PC-9 (cell line): Measurements from ENCODE around the gene NKX6-2.

Source experiments
- EZH2 ChIP-seq: fragments of 200-600 bp; sonication (generic); IDR thresholded peaks from 2 replicates; pipeline ENCODE4 v1.8.0; 2017; ENCODE audit warnings: antibody characterized with exemption, low read depth
- TF ChIP-seq, protein P1 (sequence below): fragments of 200-600 bp; sonication (generic); conservative IDR thresholded peaks from 2 replicates; pipeline ENCODE4 v1.6.1; 2017; ENCODE audit warnings: mixed run types, antibody characterized with exemption, mild to moderate bottlenecking, moderate library complexity

DNA sequence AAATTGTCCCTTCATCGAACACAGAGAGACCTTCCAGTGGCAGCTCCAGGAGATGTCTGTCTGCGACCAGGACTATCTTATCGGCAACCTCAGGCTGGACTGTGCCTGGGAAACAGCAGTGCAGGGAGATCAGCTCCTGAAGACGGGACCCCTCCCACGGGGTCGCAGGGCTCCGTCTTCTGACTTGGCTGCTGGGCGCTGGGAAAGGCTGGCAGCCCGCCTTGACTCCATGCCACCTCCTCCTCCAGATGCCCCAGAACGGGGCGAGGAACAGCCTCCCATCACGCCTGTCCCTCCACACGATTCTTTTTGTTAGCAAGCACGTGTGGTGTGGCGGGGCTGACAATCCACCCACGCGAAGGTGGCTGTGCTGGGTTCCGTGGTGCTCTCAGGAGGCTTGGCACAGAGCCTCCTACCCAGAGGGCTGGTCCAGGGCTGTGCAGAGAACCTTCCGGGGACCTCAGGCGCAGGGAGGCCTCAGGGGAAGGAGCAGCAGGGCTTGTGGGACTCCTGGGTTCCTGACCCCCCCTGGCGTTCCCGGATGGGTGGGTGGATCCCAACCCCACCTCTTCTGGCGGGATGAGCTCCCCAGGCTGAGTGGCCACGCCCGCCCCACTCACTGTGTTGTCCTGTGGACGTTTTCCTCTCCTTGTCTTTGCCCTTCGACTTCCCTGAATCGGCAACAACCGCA lies 47.6 kb upstream of the NKX6-2 start:
- TF ChIP-seq, protein P1, sequence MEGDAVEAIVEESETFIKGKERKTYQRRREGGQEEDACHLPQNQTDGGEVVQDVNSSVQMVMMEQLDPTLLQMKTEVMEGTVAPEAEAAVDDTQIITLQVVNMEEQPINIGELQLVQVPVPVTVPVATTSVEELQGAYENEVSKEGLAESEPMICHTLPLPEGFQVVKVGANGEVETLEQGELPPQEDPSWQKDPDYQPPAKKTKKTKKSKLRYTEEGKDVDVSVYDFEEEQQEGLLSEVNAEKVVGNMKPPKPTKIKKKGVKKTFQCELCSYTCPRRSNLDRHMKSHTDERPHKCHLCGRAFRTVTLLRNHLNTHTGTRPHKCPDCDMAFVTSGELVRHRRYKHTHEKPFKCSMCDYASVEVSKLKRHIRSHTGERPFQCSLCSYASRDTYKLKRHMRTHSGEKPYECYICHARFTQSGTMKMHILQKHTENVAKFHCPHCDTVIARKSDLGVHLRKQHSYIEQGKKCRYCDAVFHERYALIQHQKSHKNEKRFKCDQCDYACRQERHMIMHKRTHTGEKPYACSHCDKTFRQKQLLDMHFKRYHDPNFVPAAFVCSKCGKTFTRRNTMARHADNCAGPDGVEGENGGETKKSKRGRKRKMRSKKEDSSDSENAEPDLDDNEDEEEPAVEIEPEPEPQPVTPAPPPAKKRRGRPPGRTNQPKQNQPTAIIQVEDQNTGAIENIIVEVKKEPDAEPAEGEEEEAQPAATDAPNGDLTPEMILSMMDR, result no peak
- TF ChIP-seq EZH2, result no peak
